A673 (cell line): ENCODE data around the gene PPP2R5E. TPM values are rescaled to one million over a fixed set of nuclear protein-coding genes. Genes with fewer than 3 reads are reported as not detected.

Experiments
- BruUV-seq: library from RNA; stranded (reverse); fragments of 400-500 nt; replicated peaks from 2 replicates; lab custom pipeline; 2021; lab: Mats Ljungman, UMichigan
- CTCF ChIA-PET: fragments of 300-600 bp; sonication (Branson Sonifier 250); formaldehyde crosslinking; loops from one replicate; lab custom pipeline; 2022; ENCODE audit warnings: antibody characterized with exemption; lab: Charles Lee
- POLR2A ChIA-PET: fragments of 300-600 bp; sonication (Branson Sonifier 250); formaldehyde crosslinking; loops from one replicate; lab custom pipeline; 2022; ENCODE audit warnings: antibody characterized with exemption; ENCODE audit not compliant: low non-redundant PET; lab: Charles Lee
- DNase-seq: peaks from one replicate; pipeline ENCODE4 v3.0.0-alpha.2; 2015; ENCODE audit warnings: low spot score
- H3K27ac ChIP-seq: fragments of 200-600 bp; sonication (generic); 2 replicates; pipeline ENCODE4 v1.5.1; 2016; ENCODE audit warnings: mixed run types, low read depth, mild to moderate bottlenecking, mixed read lengths, antibody characterized with exemption, low read length; ENCODE audit not compliant: poor library complexity, severe bottlenecking
- H3K27me3 ChIP-seq: fragments of 200-600 bp; sonication (generic); replicated peaks from 2 replicates; pipeline ENCODE4 v1.6.1; 2017; ENCODE audit warnings: mixed run types, low read depth, mild to moderate bottlenecking, mixed read lengths, antibody characterized with exemption, low read length; ENCODE audit not compliant: insufficient read depth, poor library complexity
- H3K36me3 ChIP-seq: fragments of 200-600 bp; sonication (generic); 2 replicates; pipeline ENCODE4 v1.6.1; 2016; ENCODE audit warnings: mixed run types, mild to moderate bottlenecking, mixed read lengths, antibody characterized with exemption, low read length; ENCODE audit not compliant: insufficient read depth, poor library complexity, severe bottlenecking
- H3K4me1 ChIP-seq: fragments of 200-600 bp; sonication (generic); 2 replicates; pipeline ENCODE4 v1.6.1; 2017; ENCODE audit warnings: mixed run types, mild to moderate bottlenecking, mixed read lengths, antibody characterized with exemption, low read length; ENCODE audit not compliant: insufficient read depth, poor library complexity, severe bottlenecking
- H3K4me3 ChIP-seq: fragments of 200-600 bp; sonication (generic); 2 replicates; pipeline ENCODE4 v1.5.1; 2016; ENCODE audit warnings: low read depth, mixed run types, mild to moderate bottlenecking, mixed read lengths, low read length; ENCODE audit not compliant: poor library complexity, severe bottlenecking
- H3K9me3 ChIP-seq: fragments of 200-600 bp; sonication (generic); 2 replicates; pipeline ENCODE4 v1.6.1; 2016; ENCODE audit warnings: mixed run types, low read depth, mild to moderate bottlenecking, mixed read lengths, antibody characterized with exemption, low read length; ENCODE audit not compliant: poor library complexity, severe bottlenecking
- EZH2 ChIP-seq: fragments of 200-600 bp; sonication (generic); IDR thresholded peaks from 2 replicates; pipeline ENCODE4 v1.6.1; 2017; ENCODE audit warnings: borderline replicate concordance, low read depth, mild to moderate bottlenecking, mixed read lengths, antibody characterized with exemption, low read length; ENCODE audit not compliant: poor library complexity, severe bottlenecking
- intact Hi-C: fragments of 100-400 bp; cut with micrococcal nuclease; formaldehyde crosslinking; loops from one replicate; pipeline ENCODE4 v1.10.0; 2022; ENCODE audit not compliant: unreplicated experiment
- total RNA-seq: library from RNA; stranded (reverse); gene quantifications from 2 replicates; pipeline ENCODE4 v1.2.3, GENCODE V29; 2021
- TF ChIP-seq, protein P1 (sequence below): fragments of 300-800, 200-600 bp; sonication (generic); conservative IDR thresholded peaks from 2 replicates; pipeline ENCODE4 v1.5.1; 2017; ENCODE audit warnings: low read depth, mild to moderate bottlenecking, antibody characterized with exemption, low read length, moderate library complexity, mixed read lengths

Gene PPP2R5E
- total RNA-seq, 1 experiment from 2014 or later = 66.0 TPM

DNA sequence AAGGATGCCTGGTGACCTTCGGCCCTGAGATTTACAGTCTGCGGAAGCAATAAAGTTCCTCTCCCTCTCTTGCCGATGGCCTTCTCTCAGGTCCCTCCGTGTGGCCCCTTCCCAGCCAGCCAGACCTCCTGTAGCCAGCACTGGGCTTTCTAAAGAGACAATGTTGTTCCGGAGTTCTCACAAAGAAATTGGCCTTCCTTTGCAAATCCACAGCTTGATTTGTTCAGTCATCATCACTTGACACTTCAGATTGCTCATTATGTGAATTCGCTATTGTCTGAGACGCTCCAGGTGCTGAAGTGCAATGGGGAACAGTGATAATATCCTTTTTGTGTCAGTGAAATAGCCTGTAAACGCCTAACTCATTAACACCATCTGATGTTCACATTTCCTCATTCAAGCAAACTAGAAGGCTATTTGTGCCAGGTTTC lies 180.8 kb downstream of the PPP2R5E start:
- Histone ChIP-seq H3K36me3 (no peaks in the 10 kb centered on the region), H3K4me1 (no peaks in the 10 kb centered on the region), H3K9me3 (peaks cover 7% of the 10 kb centered on the region), H3K27me3 (no peaks in the 10 kb centered on the region), H3K27ac (no peak overlapping the region), H3K4me3 (no peak overlapping the region)
- BruUV-seq = no TSS peak
- ChIA-PET POLR2A (no interaction called here), CTCF (no interaction called here)
- no peak for DNase-seq
- TF ChIP-seq EZH2 = no peak
- TF ChIP-seq, protein P1, sequence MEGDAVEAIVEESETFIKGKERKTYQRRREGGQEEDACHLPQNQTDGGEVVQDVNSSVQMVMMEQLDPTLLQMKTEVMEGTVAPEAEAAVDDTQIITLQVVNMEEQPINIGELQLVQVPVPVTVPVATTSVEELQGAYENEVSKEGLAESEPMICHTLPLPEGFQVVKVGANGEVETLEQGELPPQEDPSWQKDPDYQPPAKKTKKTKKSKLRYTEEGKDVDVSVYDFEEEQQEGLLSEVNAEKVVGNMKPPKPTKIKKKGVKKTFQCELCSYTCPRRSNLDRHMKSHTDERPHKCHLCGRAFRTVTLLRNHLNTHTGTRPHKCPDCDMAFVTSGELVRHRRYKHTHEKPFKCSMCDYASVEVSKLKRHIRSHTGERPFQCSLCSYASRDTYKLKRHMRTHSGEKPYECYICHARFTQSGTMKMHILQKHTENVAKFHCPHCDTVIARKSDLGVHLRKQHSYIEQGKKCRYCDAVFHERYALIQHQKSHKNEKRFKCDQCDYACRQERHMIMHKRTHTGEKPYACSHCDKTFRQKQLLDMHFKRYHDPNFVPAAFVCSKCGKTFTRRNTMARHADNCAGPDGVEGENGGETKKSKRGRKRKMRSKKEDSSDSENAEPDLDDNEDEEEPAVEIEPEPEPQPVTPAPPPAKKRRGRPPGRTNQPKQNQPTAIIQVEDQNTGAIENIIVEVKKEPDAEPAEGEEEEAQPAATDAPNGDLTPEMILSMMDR = no peak
- intact Hi-C loops = no loop called here

DNA sequence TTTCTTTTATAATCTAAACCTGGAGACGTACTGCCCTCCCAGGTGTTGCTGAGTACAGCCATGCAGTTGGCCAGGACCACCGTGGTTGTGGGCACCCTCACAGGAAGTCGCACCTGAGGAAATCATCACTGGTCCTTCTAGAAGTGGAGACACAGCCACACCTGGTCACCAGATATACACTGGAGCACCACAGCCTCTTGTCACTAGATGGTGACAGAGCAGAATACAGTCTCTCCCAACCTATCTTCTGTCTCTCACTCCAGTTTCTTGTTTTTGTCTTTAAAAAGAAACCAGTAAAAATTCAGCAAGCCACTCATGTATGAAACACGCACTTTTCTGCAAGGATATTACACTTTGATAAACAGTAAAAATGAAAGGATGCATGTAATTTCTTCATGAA lies 181.4 kb downstream of the PPP2R5E start:
- no peak for TF ChIP-seq EZH2
- TF ChIP-seq, protein P1 = 0 out of 2 replicates have a peak, but pooled peaks have one; percentile 10
- ChIA-PET POLR2A (no interaction called here), CTCF (no interaction called here)
- no peak overlapping the region for H3K4me3 ChIP-seq
- no peaks in the 10 kb centered on the region for H3K27me3 ChIP-seq
- intact Hi-C loops = no loop called here
- no peak for DNase-seq
- H3K9me3 ChIP-seq = peaks cover 7% of the 10 kb centered on the region
- no peaks in the 10 kb centered on the region for H3K4me1 ChIP-seq
- BruUV-seq = no TSS peak
- H3K36me3 ChIP-seq = no peaks in the 10 kb centered on the region
- no peak overlapping the region for H3K27ac ChIP-seq

DNA sequence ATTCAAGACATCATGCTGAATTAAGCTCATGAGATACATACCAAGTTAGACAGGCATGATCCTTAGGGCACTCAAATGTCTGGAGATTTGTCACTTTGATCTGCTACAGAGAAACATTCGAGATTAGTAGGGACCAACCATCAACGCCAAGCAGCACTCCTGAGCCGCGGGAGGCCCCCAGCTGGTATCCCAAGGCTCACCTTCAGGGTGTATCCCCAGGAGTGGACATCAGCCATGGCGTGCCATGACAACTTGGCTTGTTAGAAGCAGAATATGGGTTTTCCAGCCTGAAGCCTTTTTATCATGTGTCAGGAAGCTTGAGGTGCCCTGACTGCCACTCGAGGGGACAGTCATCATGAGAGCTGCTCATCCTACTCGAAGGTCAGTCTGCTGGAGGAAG lies 185.3 kb downstream of the PPP2R5E start:
- Histone ChIP-seq H3K9me3 (no peaks in the 10 kb centered on the region), H3K4me1 (no peaks in the 10 kb centered on the region), H3K27me3 (no peaks in the 10 kb centered on the region), H3K36me3 (no peaks in the 10 kb centered on the region), H3K27ac (no peak overlapping the region), H3K4me3 (no peak overlapping the region)
- BruUV-seq = no TSS peak
- POLR2A ChIA-PET = no interaction called here
- TF ChIP-seq, protein P1 = no peak
- no peak for TF ChIP-seq EZH2
- CTCF ChIA-PET = no interaction called here
- DNase-seq = no peak
- intact Hi-C loops = no loop called here
